Measurements from ENCODE around the gene GPR139. TPM values are rescaled to one million over a fixed set of nuclear protein-coding genes. Genes with fewer than 3 reads are reported as not detected.

GPR139 gene
- total and polyA plus RNA-seq, 9 donors, result not detected

DNA sequence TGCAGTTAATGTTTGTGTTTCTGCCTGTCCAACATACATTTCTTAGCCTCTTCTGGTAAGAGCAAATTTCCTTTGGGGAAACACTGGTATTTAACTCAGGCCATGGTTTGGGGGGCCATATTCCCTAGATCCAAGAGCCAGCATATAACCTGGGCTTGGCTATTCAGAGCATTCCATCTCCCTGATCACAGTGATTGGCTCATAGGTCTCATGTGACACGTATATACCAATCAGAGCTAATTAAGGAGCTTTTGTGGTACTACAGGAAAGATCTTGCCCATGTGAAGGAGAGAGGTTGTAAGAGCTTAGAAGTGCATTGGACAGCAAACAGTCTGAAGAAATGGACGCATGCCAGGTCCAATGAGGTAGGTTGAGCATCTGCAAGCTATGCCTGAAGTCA is 33.4 kb upstream of the GPR139 start:
- H3K4me1 ChIP-seq (ENCODE audit: insufficient read depth), result no peaks in the 10 kb centered on the region
- H3K4me3 ChIP-seq, result no peak overlapping the region
- H3K27ac ChIP-seq, result no peak overlapping the region
- no peaks in the 10 kb centered on the region for H3K36me3 ChIP-seq
- WGBS, 3 donors, result 65 to 83% (median 70%) methylated on average over 2 of the region's 2 CpGs
- TF ChIP-seq EP300 (IDR thresholded peaks at IDR 0.05) (no peak), CTCF (IDR thresholded peaks at IDR 0.05) (no peak), POLR2A (IDR thresholded peaks at IDR 0.05) (no peak)
- H3K9me3 ChIP-seq, result no peaks in the 10 kb centered on the region
- intact Hi-C loops (cut with DNase I), result no loop called here
- no peaks in the 10 kb centered on the region for H3K27me3 ChIP-seq
- no peak for DNase-seq

DNA sequence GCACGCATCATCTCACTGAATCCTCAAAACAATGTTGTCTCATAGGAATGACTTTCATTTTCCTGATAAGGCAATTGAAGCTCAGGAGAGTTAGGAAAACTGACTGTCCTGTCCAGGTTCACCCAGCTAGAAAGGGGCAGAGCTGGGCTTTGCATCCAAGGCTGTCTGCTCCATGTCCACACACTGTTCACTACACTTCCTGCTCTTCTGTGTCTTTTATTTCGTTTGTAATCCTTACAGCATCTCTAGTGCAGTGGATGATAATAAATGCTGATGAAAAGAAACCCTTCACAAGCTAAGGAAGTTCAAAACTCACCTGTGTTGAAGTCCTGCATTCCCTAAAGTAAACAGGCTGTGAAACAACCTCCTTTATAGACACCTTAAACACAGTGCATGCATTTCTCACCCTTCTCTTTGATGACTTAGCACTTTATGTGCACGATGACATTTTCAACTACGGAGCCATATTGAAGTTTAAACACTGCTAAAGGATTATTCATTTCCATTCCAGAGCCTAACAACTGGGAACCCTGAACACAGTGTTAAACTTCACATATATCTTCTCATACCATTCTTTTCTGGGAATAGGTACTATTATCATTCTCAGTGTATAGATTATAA is 31.0 kb upstream of the GPR139 start:
- Histone ChIP-seq H3K4me3 (no peak overlapping the region), H3K9me3 (no peaks in the 10 kb centered on the region), H3K36me3 (no peaks in the 10 kb centered on the region), H3K27ac (no peak overlapping the region), H3K27me3 (no peaks in the 10 kb centered on the region), H3K4me1 (ENCODE audit: insufficient read depth) (no peaks in the 10 kb centered on the region)
- no peak for TF ChIP-seq POLR2A (IDR thresholded peaks at IDR 0.05)
- no peak for TF ChIP-seq EP300 (IDR thresholded peaks at IDR 0.05)
- TF ChIP-seq CTCF (IDR thresholded peaks at IDR 0.05), result no peak
- intact Hi-C loops (cut with DNase I), result no loop called here
- 66 to 78% (median 71%) methylated on average over 4 of the region's 4 CpGs for WGBS, 3 donors
- no peak for DNase-seq

DNA sequence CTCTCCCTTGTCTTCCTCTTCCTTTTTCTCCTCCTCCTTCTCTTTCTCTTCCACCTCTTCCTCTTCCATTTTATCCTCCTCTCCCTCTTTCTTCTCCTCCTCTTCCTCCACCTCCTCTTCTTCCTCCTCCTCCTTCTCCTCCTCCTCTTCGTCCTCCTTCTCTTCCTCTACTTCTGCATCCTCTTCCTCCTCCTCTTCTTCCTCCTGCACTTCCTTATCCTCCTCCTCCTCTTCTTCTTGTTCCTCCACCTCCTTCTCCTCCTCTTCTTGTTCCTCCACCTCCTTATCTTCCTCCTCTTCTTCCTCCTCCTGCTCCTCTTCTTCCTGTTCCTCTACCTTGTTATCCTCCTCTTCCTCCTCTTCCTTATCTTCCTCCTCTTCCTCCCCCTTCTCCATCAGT is 28.8 kb upstream of the GPR139 start:
- Histone ChIP-seq H3K36me3 (no peaks in the 10 kb centered on the region), H3K27me3 (no peaks in the 10 kb centered on the region), H3K9me3 (no peaks in the 10 kb centered on the region), H3K4me1 (ENCODE audit: insufficient read depth) (no peaks in the 10 kb centered on the region), H3K27ac (no peak overlapping the region), H3K4me3 (no peak overlapping the region)
- TF ChIP-seq CTCF (IDR thresholded peaks at IDR 0.05) (no peak), EP300 (IDR thresholded peaks at IDR 0.05) (no peak), POLR2A (IDR thresholded peaks at IDR 0.05) (no peak)
- intact Hi-C loops (cut with DNase I), result no loop called here
- no peak for DNase-seq
- WGBS, 3 donors, result 54 to 84% (median 74%) methylated on average over 1 of the region's 1 CpG

DNA sequence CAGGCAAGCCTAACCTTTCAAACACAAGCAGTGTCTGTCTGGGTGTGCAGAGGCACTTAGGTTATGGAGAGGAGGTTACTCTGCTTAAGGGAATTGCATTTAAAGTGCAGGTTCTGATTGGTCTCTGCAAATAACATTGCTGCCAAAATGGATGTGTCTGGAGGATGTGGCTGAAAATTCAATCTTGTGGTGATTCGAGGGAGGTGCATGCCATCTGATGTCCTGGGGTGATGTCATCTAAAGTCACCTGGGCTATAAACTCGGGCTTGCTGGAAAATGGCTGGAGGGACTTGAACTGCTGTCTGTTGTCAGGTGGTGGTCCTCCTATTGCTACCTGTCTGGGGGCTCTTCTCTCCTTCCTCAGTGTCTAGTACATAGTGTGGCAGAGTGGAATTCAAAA is 28.3 kb upstream of the GPR139 start:
- Histone ChIP-seq H3K9me3 (no peaks in the 10 kb centered on the region), H3K27ac (no peak overlapping the region), H3K36me3 (no peaks in the 10 kb centered on the region), H3K4me1 (ENCODE audit: insufficient read depth) (no peaks in the 10 kb centered on the region), H3K4me3 (no peak overlapping the region), H3K27me3 (no peaks in the 10 kb centered on the region)
- no peak for DNase-seq
- intact Hi-C loops (cut with DNase I), result no loop called here
- TF ChIP-seq POLR2A (IDR thresholded peaks at IDR 0.05) (no peak), EP300 (IDR thresholded peaks at IDR 0.05) (no peak), CTCF (IDR thresholded peaks at IDR 0.05) (no peak)
- WGBS, 3 donors, result 51 to 75% (median 58%) methylated on average over 2 of the region's 2 CpGs
